DOHH2 (cell line): ENCODE results near the gene FAM174B.

Experiments used
- H3F3A ChIP-seq: fragments of 200-600 bp; sonication (generic), shearing (Covaris generic); 2 replicates; pipeline ENCODE4 v1.6.0; 2016; ENCODE audit warnings: antibody characterized with exemption, mild to moderate bottlenecking; ENCODE audit not compliant: control insufficient read depth, insufficient read depth
- H3K27ac ChIP-seq: fragments of 200-600 bp; sonication (generic); 2 replicates; pipeline ENCODE4 v1.5.1; 2014; ENCODE audit warnings: low read depth, mild to moderate bottlenecking, low read length, moderate library complexity
- H3K27me3 ChIP-seq: fragments of 200-600 bp; sonication (generic); 2 replicates; pipeline ENCODE4 v1.6.1; 2014; ENCODE audit warnings: mild to moderate bottlenecking, low read length, mixed read lengths; ENCODE audit not compliant: control insufficient read depth
- H3K36me3 ChIP-seq: fragments of 200-600 bp; sonication (generic); 2 replicates; pipeline ENCODE4 v1.6.1; 2014; ENCODE audit warnings: mild to moderate bottlenecking, low read length, moderate library complexity, mixed read lengths; ENCODE audit not compliant: control insufficient read depth
- H3K4me1 ChIP-seq: fragments of 200-600 bp; sonication (generic); 2 replicates; pipeline ENCODE4 v1.6.1; 2014; ENCODE audit warnings: mild to moderate bottlenecking, low read length, mixed read lengths; ENCODE audit not compliant: control insufficient read depth
- H3K4me2 ChIP-seq: fragments of 200-600 bp; sonication (generic); 2 replicates; pipeline ENCODE4 v1.6.0; 2014; ENCODE audit warnings: mild to moderate bottlenecking, low read length, moderate library complexity
- H3K4me3 ChIP-seq: fragments of 200-600 bp; sonication (generic); 2 replicates; pipeline ENCODE4 v1.5.1; 2014; ENCODE audit warnings: mild to moderate bottlenecking, low read length, mixed read lengths
- H3K79me2 ChIP-seq: fragments of 200-600 bp; sonication (generic); 2 replicates; pipeline ENCODE4 v1.6.1; 2014; ENCODE audit warnings: mild to moderate bottlenecking, low read length, mixed read lengths; ENCODE audit not compliant: control insufficient read depth
- H3K9me2 ChIP-seq: fragments of 200-600 bp; sonication (generic); replicated peaks from 2 replicates; pipeline ENCODE4 v1.6.1; 2014; ENCODE audit warnings: mild to moderate bottlenecking, low read length, mixed read lengths; ENCODE audit not compliant: control insufficient read depth
- H3K9me3 ChIP-seq: fragments of 200-600 bp; sonication (generic); 2 replicates; pipeline ENCODE4 v1.6.1; 2014; ENCODE audit warnings: antibody characterized with exemption, low read length, mixed read lengths; ENCODE audit not compliant: control insufficient read depth, insufficient read depth
- H4K20me1 ChIP-seq: fragments of 200-600 bp; sonication (generic); 2 replicates; pipeline ENCODE4 v1.6.0; 2014; ENCODE audit warnings: low read depth, mild to moderate bottlenecking, antibody characterized with exemption, low read length, moderate library complexity; ENCODE audit not compliant: control insufficient read depth, insufficient read depth
- EZH2phosphoT487 ChIP-seq: fragments of 200-600 bp; sonication (generic); IDR thresholded peaks from 2 replicates; pipeline ENCODE4 v1.6.1; 2017; ENCODE audit warnings: borderline replicate concordance, mild to moderate bottlenecking, antibody characterized with exemption, low read length, moderate library complexity, mixed read lengths
- TF ChIP-seq, protein P1 (sequence below): fragments of 200-600 bp; sonication (generic); IDR thresholded peaks from one replicate; pipeline ENCODE4 v1.5.1; 2014; ENCODE audit warnings: antibody characterized with exemption, mild to moderate bottlenecking, low read depth, low read length; ENCODE audit not compliant: poor library complexity, severe bottlenecking

The FAM174B gene

DNA sequence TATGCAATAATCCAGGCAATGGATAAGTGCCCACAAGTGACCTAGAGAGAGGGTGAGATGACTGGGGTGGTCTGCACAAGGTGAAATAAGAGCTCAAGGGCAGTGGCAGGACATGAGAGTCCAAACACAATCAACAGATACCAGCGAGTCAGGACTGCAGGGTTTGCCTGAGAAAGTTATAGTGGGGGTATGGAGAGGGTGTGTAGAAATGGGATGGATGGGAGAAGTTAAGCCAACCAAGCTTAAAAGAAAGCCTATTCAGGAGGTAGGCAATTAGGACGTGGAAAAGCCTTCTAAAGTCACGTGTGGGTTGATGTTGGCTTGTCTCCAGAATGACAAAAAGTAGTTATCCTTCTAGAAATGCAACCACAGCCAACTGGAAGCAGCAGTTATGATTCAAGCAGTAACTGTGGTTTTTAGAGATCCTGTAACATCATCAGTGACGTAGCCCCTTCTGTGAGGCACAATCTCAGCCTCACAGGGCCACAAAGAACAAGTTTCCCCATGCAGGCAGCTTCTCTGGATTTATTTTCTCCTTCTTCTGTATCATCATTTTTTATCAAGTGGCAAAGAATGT lies 56.1 kb downstream of the FAM174B start:
- H3K9me3 ChIP-seq, result no peaks in the 10 kb centered on the region
- no peak overlapping the region for H3K4me3 ChIP-seq
- no peak overlapping the region for H3K27ac ChIP-seq
- no peaks in the 10 kb centered on the region for H3K4me1 ChIP-seq
- peaks cover 3% of the 10 kb centered on the region; the same call in 1 of the 2 replicates for H3K27me3 ChIP-seq
- H3K9me2 ChIP-seq, result no peaks in the 10 kb centered on the region
- no peaks in the 10 kb centered on the region for H4K20me1 ChIP-seq
- H3F3A ChIP-seq, result no peaks in the 10 kb centered on the region
- TF ChIP-seq, protein P1, sequence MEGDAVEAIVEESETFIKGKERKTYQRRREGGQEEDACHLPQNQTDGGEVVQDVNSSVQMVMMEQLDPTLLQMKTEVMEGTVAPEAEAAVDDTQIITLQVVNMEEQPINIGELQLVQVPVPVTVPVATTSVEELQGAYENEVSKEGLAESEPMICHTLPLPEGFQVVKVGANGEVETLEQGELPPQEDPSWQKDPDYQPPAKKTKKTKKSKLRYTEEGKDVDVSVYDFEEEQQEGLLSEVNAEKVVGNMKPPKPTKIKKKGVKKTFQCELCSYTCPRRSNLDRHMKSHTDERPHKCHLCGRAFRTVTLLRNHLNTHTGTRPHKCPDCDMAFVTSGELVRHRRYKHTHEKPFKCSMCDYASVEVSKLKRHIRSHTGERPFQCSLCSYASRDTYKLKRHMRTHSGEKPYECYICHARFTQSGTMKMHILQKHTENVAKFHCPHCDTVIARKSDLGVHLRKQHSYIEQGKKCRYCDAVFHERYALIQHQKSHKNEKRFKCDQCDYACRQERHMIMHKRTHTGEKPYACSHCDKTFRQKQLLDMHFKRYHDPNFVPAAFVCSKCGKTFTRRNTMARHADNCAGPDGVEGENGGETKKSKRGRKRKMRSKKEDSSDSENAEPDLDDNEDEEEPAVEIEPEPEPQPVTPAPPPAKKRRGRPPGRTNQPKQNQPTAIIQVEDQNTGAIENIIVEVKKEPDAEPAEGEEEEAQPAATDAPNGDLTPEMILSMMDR, result no peak
- TF ChIP-seq EZH2phosphoT487, result no peak
- no peak overlapping the region for H3K4me2 ChIP-seq
- H3K36me3 ChIP-seq, result no peaks in the 10 kb centered on the region
- H3K79me2 ChIP-seq, result no peaks in the 10 kb centered on the region

DNA sequence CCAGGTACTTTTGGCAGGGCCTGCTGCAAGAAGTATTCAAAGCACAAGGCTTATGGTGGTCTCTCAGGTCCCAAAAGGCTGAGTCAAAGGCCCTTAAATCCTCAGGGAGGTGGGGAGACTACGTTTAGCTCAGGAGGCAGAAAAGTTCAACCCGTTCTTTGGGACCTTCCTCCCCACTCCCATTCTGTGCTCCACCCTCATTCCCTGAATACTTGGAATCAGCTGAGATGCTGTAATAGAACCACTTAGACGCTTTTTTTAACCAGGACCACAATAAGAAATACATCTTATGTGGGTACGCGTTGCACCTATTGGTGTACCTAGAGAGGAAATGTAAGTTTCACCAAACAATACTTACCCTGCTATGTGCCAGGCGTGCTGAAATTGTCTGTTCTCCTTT lies 58.0 kb downstream of the FAM174B start:
- no peaks in the 10 kb centered on the region for H3K79me2 ChIP-seq
- no peaks in the 10 kb centered on the region for H3K9me2 ChIP-seq
- peaks cover 3% of the 10 kb centered on the region; the same call in 1 of the 2 replicates for H3K27me3 ChIP-seq
- H3K4me2 ChIP-seq, result no peak overlapping the region
- no peak for TF ChIP-seq EZH2phosphoT487
- TF ChIP-seq, protein P1, result no peak
- no peaks in the 10 kb centered on the region for H3K4me1 ChIP-seq
- no peaks in the 10 kb centered on the region for H3F3A ChIP-seq
- H3K36me3 ChIP-seq, result no peaks in the 10 kb centered on the region
- no peak overlapping the region for H3K4me3 ChIP-seq
- no peak overlapping the region for H3K27ac ChIP-seq
- H3K9me3 ChIP-seq, result no peaks in the 10 kb centered on the region
- no peaks in the 10 kb centered on the region for H4K20me1 ChIP-seq

DNA sequence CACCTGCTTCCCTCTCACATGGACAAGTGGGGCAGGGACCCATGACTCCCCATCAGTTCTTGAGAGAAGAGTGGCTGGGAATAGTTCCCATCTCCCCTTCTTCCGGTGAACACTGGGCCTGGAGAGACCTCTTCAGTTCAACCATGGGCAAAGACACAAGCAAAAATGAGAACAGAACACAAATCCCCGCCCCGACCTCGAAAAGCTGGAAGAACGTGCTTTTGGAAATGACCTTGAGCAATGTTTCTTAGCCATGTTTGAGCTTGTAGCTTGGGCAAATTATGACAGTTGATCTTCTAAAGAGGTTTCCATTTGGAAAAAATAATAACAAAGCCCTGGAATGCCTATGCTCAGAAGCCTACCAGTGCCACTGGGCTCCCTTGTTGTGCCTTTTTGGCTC lies 59.0 kb downstream of the FAM174B start:
- Histone ChIP-seq H3K79me2 (no peaks in the 10 kb centered on the region), H3K27me3 (peaks cover 3% of the 10 kb centered on the region; the same call in 1 of the 2 replicates), H3K9me2 (no peaks in the 10 kb centered on the region), H3K4me1 (no peaks in the 10 kb centered on the region), H4K20me1 (no peaks in the 10 kb centered on the region), H3K27ac (no peak overlapping the region), H3K4me3 (no peak overlapping the region), H3K4me2 (no peak overlapping the region), H3K36me3 (no peaks in the 10 kb centered on the region), H3F3A (no peaks in the 10 kb centered on the region), H3K9me3 (no peaks in the 10 kb centered on the region)
- TF ChIP-seq, protein P1, result no peak
- no peak for TF ChIP-seq EZH2phosphoT487
